ENCODE data around the gene GNG13.

Gene GNG13

GRCh38 chr16:794853-795466 lies 5.6 kb downstream of the GNG13 start:
- TF ChIP-seq CTCF (IDR thresholded peaks at IDR 0.05; ENCODE audit: insufficient read depth, low read length, poor library complexity, severe bottlenecking) (no peak), EZH2phosphoT487 (conservative IDR thresholded peaks at IDR 0.05; ENCODE audit: low read length) (no peak)
- Histone ChIP-seq H3K9me2 (replicated peaks; ENCODE audit: insufficient read depth, low read length) (no peaks in the 10 kb centered on the region), H2AFZ (ENCODE audit: low read depth, low read length, severe bottlenecking) (no peak overlapping the region), H3K27ac (ENCODE audit: low read depth, low read length) (no peak overlapping the region), H3K9ac (ENCODE audit: low read length) (no peak overlapping the region), H3K9me3 (ENCODE audit: insufficient read depth, low read length) (no peaks in the 10 kb centered on the region), H3K36me3 (ENCODE audit: low read length) (no peaks in the 10 kb centered on the region), H3K4me3 (ENCODE audit: insufficient read depth, low read length, poor library complexity, severe bottlenecking) (no peak overlapping the region), H3K79me2 (ENCODE audit: insufficient read depth, low read length) (peaks cover 2% of the 10 kb centered on the region; the same call in 1 of the 2 replicates), H3K4me2 (ENCODE audit: low read depth, low read length, poor library complexity, severe bottlenecking) (no peak overlapping the region), H4K20me1 (ENCODE audit: low read depth, low read length) (no peaks in the 10 kb centered on the region), H3F3A (ENCODE audit: insufficient read depth) (no peaks in the 10 kb centered on the region), H3K27me3 (ENCODE audit: low read length) (no peaks in the 10 kb centered on the region)

GRCh38 chr16:794091-794822 lies 6.3 kb downstream of the GNG13 start:
- no peaks in the 10 kb centered on the region for H3F3A ChIP-seq (ENCODE audit: insufficient read depth)
- no peaks in the 10 kb centered on the region for H3K27me3 ChIP-seq (ENCODE audit: low read length)
- no peaks in the 10 kb centered on the region for H4K20me1 ChIP-seq (ENCODE audit: low read depth, low read length)
- H2AFZ ChIP-seq (ENCODE audit: low read depth, low read length, severe bottlenecking): no peak overlapping the region
- H3K4me2 ChIP-seq (ENCODE audit: low read depth, low read length, poor library complexity, severe bottlenecking): no peak overlapping the region
- TF ChIP-seq EZH2phosphoT487 (conservative IDR thresholded peaks at IDR 0.05; ENCODE audit: low read length) (no peak), CTCF (IDR thresholded peaks at IDR 0.05; ENCODE audit: insufficient read depth, low read length, poor library complexity, severe bottlenecking) (no peak)
- no peaks in the 10 kb centered on the region for H3K9me3 ChIP-seq (ENCODE audit: insufficient read depth, low read length)
- H3K9ac ChIP-seq (ENCODE audit: low read length): no peak overlapping the region
- H3K9me2 ChIP-seq (replicated peaks; ENCODE audit: insufficient read depth, low read length): no peaks in the 10 kb centered on the region
- no peak overlapping the region for H3K27ac ChIP-seq (ENCODE audit: low read depth, low read length)
- H3K79me2 ChIP-seq (ENCODE audit: insufficient read depth, low read length): peaks cover 8% of the 10 kb centered on the region
- no peak overlapping the region for H3K4me3 ChIP-seq (ENCODE audit: insufficient read depth, low read length, poor library complexity, severe bottlenecking)
- H3K36me3 ChIP-seq (ENCODE audit: low read length): no peaks in the 10 kb centered on the region

- Histone ChIP-seq H3K9ac (ENCODE audit: low read length) (no peak overlapping the region), H3K4me2 (ENCODE audit: low read depth, low read length, poor library complexity, severe bottlenecking) (no peak overlapping the region), H3F3A (ENCODE audit: insufficient read depth) (no peaks in the 10 kb centered on the region), H3K4me3 (ENCODE audit: insufficient read depth, low read length, poor library complexity, severe bottlenecking) (no peak overlapping the region), H3K27ac (ENCODE audit: low read depth, low read length) (no peak overlapping the region), H3K27me3 (ENCODE audit: low read length) (no peaks in the 10 kb centered on the region), H3K36me3 (ENCODE audit: low read length) (no peaks in the 10 kb centered on the region), H2AFZ (ENCODE audit: low read depth, low read length, severe bottlenecking) (no peak overlapping the region), H4K20me1 (ENCODE audit: low read depth, low read length) (no peaks in the 10 kb centered on the region), H3K79me2 (ENCODE audit: insufficient read depth, low read length) (peaks cover 16% of the 10 kb centered on the region), H3K9me2 (replicated peaks; ENCODE audit: insufficient read depth, low read length) (no peaks in the 10 kb centered on the region), H3K9me3 (ENCODE audit: insufficient read depth, low read length) (no peaks in the 10 kb centered on the region)
- TF ChIP-seq CTCF (IDR thresholded peaks at IDR 0.05; ENCODE audit: insufficient read depth, low read length, poor library complexity, severe bottlenecking) (no peak), EZH2phosphoT487 (conservative IDR thresholded peaks at IDR 0.05; ENCODE audit: low read length) (no peak)
Measured at GRCh38 chr16:793414-793813, 7.1 kb downstream of the GNG13 start.
